Fibroblast of lung (primary cell): ENCODE results near the gene CNNM4.

ENCODE experiments used
- EZH2 ChIP-seq: IDR thresholded peaks from 2 replicates; pipeline ENCODE4 v1.5.1; 2012; ENCODE audit warnings: low read length, control low read depth, mild to moderate bottlenecking; ENCODE audit errors: missing control alignments
- TF ChIP-seq, protein P1 (sequence below), 2 donors: IDR thresholded peaks in 1 of 2; conservative IDR thresholded peaks in 1 of 2; 1 replicate in 1 of 2; 2 replicates in 1 of 2; pipeline ENCODE4 v1.5.1; 2011 to 2012; ENCODE audit warnings: low read length in 2 of 2, control low read depth in 1 of 2, inconsistent platforms in 1 of 2, low read depth in 1 of 2, mild to moderate bottlenecking in 1 of 2

DNA sequence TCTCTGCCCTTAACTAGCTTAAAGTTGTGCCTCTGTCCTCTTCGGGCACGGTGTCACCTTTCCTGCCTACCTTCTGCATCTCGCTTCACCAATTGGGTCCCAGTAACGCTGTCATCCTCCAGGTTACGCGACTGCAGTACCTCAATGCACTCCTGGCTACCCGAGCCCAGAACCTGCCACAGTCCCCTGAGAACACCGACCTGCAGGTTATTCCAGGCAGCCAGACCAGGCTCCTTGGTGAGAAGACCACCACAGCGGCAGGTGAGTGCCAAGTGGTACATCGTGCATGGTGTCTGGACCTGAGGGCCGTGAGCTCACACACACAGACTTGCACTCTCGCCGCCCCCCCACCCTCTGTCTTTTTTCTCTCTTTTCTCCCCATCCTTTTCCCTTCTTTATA lies 68.2 kb downstream of the CNNM4 start:
- TF ChIP-seq, protein P1, sequence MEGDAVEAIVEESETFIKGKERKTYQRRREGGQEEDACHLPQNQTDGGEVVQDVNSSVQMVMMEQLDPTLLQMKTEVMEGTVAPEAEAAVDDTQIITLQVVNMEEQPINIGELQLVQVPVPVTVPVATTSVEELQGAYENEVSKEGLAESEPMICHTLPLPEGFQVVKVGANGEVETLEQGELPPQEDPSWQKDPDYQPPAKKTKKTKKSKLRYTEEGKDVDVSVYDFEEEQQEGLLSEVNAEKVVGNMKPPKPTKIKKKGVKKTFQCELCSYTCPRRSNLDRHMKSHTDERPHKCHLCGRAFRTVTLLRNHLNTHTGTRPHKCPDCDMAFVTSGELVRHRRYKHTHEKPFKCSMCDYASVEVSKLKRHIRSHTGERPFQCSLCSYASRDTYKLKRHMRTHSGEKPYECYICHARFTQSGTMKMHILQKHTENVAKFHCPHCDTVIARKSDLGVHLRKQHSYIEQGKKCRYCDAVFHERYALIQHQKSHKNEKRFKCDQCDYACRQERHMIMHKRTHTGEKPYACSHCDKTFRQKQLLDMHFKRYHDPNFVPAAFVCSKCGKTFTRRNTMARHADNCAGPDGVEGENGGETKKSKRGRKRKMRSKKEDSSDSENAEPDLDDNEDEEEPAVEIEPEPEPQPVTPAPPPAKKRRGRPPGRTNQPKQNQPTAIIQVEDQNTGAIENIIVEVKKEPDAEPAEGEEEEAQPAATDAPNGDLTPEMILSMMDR (conservative IDR thresholded peaks at IDR 0.05 in 1 of 2, IDR thresholded peaks at IDR 0.05 in 1 of 2; ENCODE audit: low read depth in 1 of 2, low read length in 2 of 2), result no peak
- TF ChIP-seq EZH2, result no peak
